GM18499 (cell line): Measurements from ENCODE around the gene NAB1.

ENCODE experiments used
- ATAC-seq: cut with Tn5 transposase; IDR thresholded peaks from one replicate; pipeline ENCODE4 v1.9.1; 2021; ENCODE audit warnings: moderate number of reproducible peaks; ENCODE audit not compliant: insufficient read depth, unreplicated experiment

The NAB1 gene

DNA sequence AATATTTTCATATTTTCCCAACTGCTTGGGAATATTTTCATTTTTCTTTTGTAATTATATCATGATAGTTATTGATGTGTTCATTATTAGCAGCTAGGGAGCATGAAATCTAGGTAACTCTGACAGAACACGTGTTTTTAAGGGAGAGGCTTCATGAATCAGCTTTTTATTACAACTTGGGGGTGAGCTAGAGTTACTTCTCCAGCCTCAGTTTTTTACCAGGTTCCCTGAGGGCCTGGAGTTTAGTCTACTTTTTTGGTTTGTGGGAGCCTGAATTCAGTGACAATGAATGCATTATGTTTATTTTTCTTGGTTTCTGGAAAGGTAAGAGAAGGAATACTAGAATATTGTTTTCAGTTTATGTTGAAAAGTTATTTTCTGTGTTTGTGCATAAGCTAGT is 18.0 kb downstream of the NAB1 start:
- ATAC-seq, result no peak

DNA sequence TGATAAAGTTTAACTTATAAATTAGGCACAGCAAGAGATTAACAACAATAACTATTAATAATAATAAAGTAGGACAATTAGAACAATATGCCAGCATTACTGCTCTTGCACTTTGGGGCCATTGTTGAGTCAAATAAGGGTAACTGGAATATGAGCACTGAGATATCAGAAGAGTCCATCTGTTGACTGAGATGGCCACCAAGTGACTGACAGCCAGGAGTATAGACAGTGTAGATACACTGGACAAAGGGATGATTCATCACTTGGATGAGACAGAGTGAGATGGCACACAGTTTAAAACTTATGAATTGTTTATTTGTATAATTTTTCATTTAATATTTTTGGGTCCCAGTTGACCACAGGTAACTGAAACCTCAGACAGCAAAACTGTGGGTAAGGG is 20.0 kb downstream of the NAB1 start:
- no peak for ATAC-seq

DNA sequence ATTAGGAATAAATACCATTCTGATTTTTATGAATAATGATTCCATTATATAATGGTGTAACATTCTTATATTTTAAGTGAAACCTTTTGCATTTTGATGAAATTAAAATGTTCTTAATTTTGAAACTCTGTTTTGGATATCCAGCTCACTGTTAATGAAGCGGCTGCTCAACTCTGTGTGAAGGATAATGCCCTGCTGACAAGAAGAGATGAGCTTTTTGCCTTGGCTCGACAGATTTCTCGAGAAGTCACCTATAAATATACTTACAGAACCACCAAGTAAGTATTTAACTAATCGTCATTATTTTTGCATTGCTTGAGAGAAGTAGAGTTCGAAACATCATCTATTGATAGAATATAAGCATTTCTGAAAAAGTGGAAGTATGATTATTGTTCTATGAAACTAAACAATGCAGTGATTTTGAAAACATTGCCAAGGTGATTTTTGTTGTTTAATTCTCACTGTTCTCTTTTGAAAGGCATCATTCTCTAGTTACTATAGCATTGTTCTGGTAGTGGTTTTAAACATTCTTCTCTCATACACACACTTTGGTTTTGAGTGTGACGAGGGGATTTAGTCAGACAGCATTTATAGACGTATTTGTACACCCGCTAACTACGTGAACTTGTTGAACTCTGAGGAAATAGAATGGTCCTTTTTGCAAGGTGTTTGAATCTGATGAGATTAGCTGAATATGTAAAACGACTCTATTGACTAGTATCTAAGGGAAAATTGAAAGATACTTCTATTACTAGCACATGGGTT is 21.5 kb downstream of the NAB1 start:
- ATAC-seq, result peak; percentile 45

DNA sequence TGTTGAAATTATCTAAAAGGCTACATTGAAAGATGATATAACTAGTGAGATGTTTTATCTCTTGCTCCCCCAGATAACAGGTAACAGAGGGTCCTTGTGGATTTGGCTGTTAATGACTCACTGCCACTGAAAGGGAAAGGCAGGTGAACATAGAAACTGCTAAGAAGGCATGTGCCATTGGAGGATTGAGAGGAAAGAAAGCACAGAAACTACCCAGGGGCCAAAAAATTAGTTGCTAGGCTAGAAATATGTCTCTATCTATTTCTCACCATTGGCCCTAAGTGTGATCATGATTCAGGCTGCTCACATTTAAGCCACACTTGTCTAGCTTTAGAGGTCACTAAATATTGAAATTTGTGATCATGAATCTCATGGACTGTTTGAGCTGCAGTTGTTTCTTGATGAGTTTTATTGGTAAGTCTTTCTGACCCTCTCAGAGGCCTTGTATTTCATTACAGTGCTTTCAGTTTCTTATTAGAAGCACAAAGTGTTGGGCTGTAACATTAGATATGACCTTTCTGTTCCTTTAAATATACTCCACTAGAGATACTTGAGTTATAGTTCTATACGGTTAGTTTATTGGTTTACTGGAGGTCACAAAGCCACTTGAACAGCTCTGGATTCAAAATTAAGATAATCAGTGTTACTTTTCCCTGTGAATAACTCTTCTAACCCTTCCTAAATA is 26.2 kb downstream of the NAB1 start:
- no peak for ATAC-seq

DNA sequence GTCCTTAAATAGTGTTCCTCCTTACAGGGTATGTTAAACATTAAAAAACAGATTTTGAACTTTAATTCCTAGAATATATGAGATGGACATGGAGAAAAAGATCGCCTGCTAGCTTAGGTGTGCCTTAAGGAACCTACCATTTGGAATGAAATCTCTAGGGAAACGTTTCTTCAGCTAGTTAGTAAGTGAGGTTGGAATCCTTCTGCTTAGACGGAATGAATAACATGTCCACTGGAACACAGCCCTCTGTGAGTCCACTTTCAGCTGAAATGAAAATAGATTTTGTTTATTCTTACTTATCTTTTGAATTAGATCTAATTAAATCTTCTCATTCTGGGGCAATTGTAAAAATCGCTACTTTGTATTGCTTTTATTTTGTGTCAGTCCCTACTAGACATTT is 28.4 kb downstream of the NAB1 start:
- no peak for ATAC-seq

DNA sequence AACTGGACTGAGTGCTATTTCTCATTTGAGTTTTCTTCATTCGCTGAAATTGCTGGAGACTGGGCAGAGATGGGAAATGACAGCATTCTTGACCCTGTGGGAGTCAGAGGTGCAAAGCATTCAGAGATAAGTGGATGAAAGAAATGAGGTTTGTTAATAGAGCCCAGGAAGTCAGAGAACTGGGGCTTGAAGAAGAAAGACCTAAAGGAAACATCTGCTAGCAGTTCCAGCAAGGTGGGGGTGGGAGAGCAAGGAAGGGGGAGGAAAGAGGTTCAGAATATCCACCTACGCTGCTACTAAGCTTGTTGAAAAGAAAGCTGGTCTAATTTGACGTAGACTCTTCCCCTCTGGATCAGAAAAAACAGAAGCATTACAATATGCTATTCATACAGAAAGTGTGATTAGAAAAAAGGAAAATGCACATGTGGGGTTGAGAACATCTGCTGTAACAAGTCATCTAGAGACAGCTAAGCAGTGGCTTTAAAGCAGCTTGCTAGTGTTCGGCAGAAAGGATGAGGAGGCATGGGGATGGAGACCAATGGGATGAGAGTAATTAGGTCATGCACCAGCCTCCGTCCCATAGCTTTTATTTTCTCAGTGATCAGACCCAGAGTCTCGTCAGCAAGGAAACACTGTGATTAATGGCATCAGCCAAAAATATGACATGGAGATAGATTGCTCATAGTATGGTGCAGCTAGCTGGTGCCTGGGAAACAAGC is 29.7 kb downstream of the NAB1 start:
- peak; percentile 51 for ATAC-seq

DNA sequence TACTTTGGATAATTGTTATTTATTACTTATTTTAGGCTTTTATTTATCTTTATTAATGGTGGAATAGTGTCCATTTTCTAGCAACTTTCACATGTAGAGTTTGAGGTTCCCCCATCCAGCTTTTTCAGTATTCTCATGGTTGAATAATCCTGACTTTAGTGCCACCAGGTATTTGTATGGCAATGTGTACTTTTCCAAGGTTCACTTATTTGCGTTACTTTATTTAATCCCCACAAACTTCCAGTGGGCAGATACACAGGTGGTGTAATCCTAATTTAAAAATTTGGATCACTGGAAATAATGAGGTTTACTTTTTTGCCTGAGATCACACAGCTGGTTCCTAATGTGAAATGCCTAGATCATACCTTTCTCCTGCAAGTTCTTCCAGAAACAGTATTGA is 30.5 kb downstream of the NAB1 start:
- ATAC-seq, result no peak

DNA sequence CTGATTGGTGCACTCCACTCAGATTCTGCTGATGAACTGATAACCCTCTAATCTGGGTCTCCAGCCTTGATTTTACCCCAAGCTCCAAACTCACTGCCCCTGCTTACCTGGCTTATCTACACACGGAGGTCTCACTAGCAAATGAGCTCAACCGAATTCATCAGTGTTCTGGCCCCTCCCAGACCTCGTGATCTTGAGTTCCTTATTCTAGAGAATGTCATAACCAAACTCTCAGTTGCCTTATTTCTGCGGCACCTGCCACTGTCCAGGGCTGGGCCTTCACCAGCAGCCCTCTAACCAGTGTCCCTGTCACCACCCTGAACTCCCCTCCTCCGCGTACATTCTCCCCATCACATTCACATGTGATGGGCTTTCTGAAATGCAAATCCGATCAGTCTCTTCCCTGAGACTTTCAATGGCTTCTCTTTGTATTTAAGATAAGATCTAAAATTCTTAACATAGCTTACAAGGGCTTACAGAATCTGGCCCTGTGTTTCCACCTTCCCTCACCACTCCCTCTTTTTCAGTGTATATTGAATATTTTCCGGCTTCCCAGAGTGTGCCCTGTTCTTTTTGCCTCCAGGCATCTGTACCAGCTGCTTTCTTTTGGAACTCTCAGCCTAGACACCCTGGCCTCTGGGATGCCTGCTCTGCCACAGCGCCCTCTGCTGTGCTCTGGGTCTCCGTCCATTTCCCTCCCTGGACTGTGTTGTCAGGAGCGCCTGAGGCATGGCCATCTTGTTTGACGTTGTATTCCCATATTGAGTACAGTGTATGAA is 31.1 kb downstream of the NAB1 start:
- peak; percentile 37 for ATAC-seq

DNA sequence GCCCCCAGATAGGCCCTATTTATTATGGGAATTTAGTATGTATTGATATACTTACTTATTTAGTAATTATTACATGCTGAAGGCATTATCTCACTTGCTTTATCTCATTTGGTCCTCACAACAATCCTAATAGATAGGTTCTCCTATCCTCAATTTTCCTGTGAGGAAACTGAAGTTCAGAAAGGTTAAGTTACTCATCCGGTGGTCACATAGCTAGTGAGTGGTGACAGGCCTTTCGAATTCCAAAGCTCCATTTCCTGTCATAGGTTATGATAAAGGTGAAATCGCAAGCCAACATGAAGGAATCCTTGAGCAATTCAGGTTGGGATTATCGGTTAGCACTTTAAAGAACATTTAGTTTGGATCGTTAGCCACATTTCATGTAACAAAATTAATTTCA is 33.3 kb downstream of the NAB1 start:
- no peak for ATAC-seq

DNA sequence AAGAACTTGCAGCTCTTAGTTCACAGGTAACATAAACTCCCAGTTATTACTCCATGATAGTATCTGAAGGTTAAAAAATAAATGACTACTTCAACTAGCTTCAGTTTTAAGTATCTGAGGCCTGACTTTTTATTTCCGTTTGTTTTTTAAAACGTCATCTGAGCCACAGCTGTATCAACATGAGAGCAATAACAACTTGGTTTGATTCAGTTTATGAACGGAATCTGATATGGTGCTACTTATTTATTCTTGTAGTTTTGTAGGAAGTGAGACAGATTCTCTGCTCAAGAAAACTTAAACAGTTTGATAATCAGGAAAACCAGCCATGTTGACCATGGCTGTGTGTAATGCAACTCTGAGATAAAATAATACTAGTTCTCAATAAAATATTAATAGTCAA is 34.9 kb downstream of the NAB1 start:
- no peak for ATAC-seq

DNA sequence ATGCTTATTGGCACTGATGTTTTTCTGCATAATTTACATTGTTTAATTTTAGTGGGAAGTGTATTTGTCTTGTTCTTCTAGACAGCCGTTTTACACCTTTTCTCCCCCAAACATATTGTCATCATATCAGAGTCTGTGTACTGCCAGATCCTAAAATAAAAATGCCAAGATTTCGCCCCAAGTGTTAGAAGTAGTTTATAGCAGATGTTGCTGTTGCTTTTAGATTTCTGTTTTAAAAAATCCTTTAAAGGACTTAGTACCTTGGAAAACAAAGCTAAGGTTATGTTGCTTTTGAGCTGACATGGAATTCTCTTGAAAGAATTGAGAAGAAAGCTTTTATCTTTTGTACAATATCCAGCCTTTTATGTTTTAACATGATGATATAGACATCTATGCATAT is 36.0 kb downstream of the NAB1 start:
- ATAC-seq, result no peak

DNA sequence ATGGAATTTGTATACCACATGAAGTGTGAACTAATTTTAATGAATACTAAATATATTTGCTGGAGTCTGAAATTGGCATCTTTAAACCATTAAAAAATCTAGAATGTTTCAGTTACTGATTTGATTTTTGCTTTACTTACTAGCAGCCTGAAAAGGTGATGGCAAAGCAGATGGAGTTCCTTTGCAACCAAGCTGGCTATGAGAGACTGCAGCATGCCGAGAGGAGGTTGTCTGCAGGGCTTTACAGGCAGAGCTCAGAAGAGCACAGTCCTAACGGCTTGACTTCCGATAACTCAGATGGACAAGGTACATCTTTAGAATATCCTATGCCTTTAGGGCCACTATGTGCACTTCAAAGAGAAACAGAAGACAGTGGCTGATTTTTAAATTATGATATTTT is 36.5 kb downstream of the NAB1 start:
- no peak for ATAC-seq

DNA sequence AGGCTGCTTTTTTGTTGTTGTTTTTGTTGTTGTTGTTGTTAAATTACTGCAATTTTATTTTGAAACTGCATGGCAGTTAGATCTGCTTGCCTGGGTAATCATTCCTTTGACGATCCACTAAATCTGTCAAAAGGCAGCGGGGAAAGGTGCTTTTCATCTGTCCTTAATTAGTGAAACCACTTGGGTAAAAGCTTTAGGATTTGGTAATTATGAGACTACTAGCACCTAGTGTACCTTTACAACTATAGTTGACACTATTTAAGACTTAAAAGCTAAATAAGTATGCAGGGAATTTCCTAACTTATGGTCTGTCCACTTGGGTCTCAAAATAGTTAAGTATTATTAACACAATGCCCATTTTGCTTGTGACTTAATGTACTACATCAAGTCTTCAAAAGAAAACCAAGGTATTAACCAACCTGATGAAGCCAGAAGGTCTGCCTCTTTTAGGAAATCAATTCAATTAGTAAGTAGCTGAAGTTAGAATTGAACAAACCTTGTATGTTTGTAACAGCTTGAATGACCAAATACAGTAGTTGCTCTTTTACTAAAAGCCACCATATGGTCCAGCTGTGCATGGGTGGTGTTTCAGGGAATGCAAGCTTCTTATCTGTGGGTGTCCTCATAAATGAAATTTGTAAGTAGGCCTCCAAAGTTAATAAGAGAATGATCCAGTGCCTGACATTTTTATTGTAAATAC is 44.8 kb downstream of the NAB1 start:
- no peak for ATAC-seq

DNA sequence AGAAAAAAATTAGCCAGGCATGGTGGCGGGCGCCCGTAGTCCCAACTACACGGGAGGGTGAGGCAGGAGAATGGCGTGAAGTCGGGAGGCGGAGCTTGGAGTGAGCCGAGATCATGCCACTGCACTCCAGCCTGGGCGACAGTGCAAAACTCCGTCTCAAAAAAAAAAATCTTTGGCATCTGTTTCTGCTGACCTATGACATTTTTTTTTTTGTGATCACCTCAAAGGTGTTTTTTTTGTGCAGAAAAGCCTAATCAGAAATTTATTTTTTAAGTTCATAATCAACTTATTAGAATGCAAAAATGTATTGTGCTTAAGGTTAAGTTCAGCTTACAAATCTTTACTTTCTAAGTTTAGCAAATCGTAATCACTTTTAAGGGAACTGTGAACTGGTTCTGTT is 45.6 kb downstream of the NAB1 start:
- no peak for ATAC-seq

DNA sequence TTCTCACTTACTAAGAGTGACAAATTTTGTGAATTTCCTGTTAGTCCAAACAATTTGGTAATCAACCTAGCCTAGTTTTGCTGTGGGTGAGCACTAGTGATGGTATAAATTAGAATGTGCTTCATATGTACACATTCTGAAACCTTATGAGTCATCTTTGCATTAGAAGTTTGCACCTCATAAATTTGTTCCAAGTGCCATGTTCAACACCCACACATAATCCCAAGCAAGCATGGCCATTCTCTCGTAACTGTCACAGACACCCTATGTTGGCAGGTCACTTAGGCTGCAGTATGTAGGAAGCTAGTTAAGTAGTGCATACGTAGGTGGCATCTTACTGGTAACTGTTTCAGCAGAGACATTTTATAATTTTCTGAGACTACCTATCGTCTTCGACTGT is 46.9 kb downstream of the NAB1 start:
- ATAC-seq, result no peak

DNA sequence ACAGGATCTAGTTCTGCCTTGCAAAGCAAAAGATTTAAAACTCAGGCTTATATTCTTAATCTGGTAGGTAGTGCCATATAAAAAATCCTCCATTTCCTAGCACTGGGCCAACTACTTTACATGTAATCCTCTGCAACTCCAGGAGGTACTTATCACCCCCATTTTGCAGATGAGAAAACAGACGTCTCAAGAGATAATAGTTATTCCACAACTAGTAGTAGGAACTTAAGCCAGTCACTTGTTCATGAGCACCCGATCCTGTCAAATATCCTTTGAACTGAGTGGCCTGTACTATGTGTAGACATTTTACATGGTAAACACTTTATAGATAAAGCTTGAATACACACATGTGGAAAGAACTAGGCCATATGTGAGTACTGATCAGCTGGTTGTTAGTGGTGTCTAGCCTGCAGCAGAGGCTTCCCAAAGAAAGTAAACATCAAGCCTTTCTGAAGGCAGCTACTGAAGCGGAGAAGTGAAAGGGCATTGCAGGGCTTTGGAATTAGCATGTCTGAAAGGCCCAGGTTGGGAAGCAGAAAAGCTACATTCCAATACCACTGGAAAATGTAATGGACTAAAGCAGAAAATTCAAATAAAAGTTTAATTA is 48.0 kb downstream of the NAB1 start:
- ATAC-seq, result no peak

DNA sequence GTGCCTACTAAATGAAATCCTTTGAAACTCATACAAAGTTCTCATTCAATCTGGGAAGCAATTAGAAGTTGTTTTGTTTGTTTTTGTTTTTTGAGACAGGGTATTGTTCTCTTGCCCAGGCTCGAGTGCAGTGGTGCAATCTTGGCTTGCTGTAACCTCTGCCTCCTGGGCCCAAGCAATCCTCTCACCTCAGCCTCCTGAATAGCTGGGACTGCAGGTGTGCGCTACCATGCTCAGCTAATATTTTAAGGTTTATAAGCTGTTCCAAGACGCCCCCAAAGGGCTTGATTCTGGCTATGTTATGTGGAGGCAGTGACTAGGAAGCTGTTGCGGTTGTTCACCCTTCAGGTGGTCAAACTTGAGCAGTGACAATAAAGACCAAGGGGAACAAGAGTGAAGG is 48.5 kb downstream of the NAB1 start:
- no peak for ATAC-seq

DNA sequence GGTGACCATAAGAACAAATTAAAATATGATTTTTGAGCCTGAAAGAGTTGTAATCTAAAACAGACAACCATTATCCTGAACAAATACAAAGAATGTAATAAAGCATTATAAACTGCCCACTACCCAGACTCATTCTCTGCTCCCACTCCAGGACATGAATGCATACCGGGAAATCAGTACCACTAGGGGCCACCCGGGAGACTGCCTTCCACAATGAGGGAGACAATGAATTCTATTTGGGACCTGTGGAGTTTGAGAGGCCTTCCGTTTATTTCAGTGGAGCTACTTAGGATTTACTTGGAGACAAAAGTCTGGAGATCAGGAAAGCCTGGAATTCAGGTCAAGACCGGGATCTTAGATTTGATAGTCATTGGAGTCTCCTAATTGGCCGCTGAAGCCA is 50.0 kb downstream of the NAB1 start:
- ATAC-seq, result no peak

DNA sequence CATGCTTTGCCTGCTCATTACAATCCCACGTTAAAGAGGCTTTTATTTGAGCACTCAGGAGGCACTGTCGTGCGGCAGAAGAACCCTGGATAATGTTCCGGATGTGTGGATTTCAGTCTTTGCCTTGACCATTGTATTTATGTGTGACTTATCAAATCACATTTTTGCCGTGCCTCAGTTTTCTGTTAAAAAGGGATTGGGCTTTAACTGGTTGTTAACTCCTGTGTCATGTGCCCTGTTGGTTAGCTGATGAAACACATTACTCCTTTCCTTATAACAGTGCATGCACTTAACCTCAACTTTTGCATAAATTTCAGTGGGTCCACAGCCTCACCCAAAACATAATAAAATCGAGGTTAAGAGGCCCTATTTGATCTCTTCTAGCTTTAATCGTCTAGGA is 52.7 kb downstream of the NAB1 start:
- peak; percentile 50 for ATAC-seq

DNA sequence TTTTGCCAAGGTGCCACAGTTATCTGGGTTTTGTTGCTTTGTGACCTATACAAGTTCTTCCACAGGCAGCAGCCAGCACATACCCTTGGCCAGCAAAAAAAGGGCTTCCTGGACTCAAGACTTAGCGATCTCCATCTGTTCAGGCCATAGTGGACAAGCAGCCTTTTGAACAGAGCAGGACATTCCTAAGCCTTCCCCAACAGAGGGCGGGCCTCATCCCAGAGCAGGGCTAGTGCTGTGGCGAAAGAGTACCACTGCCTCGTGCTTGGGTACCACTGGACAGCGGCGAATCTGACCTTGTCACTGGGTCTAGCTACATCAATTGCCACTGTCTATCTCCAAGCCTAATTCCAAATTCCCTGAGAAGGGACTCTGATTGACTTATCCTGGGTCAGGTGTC is 56.4 kb downstream of the NAB1 start:
- no peak for ATAC-seq
